NCI-H748 (cell line): ENCODE data around the gene SEC22A.
"Not testable (repeated sequence)": the region's sequence is repeated elsewhere in the genome, so short reads cannot be mapped to it uniquely, and the experiment has no call there.

Experiments
- DNase-seq: peaks from one replicate; lab custom pipeline; 2025; ENCODE audit not compliant: unreplicated experiment; lab: John Stamatoyannopoulos, UW

SEC22A gene

GRCh38 chr3:123169930-123170329 lies 31.8 kb upstream of the SEC22A start:
- DNase-seq = no peak

GRCh38 chr3:123180791-123181190 lies 21.0 kb upstream of the SEC22A start:
- no peak for DNase-seq

GRCh38 chr3:123186695-123187094 lies 15.0 kb upstream of the SEC22A start:
- no peak for DNase-seq

- no peak for DNase-seq
Observed at GRCh38 chr3:123188058-123188457, 13.7 kb upstream of the SEC22A start.

- DNase-seq = no peak
Observed at GRCh38 chr3:123193448-123194101, 8.2 kb upstream of the SEC22A start.

GRCh38 chr3:123194552-123194951 lies 7.2 kb upstream of the SEC22A start:
- peak; percentile 6 for DNase-seq

- DNase-seq = no peak
Observed at GRCh38 chr3:123198372-123198771, 3.4 kb upstream of the SEC22A start.

- no peak for DNase-seq
Observed at GRCh38 chr3:123201223-123201556, 553 bp upstream of the SEC22A start.

- DNase-seq = peak; percentile 14
Observed at GRCh38 chr3:123202451-123202850, 708 bp downstream of the SEC22A start.

- no peak for DNase-seq
Observed at GRCh38 chr3:123218990-123219389, 17.2 kb downstream of the SEC22A start.

GRCh38 chr3:123221369-123221768 lies 19.6 kb downstream of the SEC22A start:
- DNase-seq = not testable (repeated sequence)

- DNase-seq = no peak
Observed at GRCh38 chr3:123225016-123225415, 23.3 kb downstream of the SEC22A start.

- DNase-seq = no peak
Observed at GRCh38 chr3:123226549-123226948, 24.8 kb downstream of the SEC22A start.

- no peak for DNase-seq
Observed at GRCh38 chr3:123229145-123229544, 27.4 kb downstream of the SEC22A start.

- DNase-seq = no peak
Observed at GRCh38 chr3:123236902-123237301, 35.2 kb downstream of the SEC22A start.

GRCh38 chr3:123239186-123239585 lies 37.4 kb downstream of the SEC22A start:
- not testable (repeated sequence) for DNase-seq

- DNase-seq = no peak
Observed at GRCh38 chr3:123239756-123240155, 38.0 kb downstream of the SEC22A start.

- DNase-seq = no peak
Observed at GRCh38 chr3:123244128-123244527, 42.4 kb downstream of the SEC22A start.

GRCh38 chr3:123246866-123247265 lies 45.1 kb downstream of the SEC22A start:
- DNase-seq = no peak

GRCh38 chr3:123256256-123256655 lies 54.5 kb downstream of the SEC22A start:
- no peak for DNase-seq

GRCh38 chr3:123258359-123258758 lies 56.6 kb downstream of the SEC22A start:
- DNase-seq = no peak

GRCh38 chr3:123258811-123259420 lies 57.2 kb downstream of the SEC22A start:
- peak; percentile 48 for DNase-seq

- DNase-seq = no peak
Observed at GRCh38 chr3:123261666-123262065, 59.9 kb downstream of the SEC22A start.
